ENCODE results near the gene RFTN1.

RFTN1 gene

DNA sequence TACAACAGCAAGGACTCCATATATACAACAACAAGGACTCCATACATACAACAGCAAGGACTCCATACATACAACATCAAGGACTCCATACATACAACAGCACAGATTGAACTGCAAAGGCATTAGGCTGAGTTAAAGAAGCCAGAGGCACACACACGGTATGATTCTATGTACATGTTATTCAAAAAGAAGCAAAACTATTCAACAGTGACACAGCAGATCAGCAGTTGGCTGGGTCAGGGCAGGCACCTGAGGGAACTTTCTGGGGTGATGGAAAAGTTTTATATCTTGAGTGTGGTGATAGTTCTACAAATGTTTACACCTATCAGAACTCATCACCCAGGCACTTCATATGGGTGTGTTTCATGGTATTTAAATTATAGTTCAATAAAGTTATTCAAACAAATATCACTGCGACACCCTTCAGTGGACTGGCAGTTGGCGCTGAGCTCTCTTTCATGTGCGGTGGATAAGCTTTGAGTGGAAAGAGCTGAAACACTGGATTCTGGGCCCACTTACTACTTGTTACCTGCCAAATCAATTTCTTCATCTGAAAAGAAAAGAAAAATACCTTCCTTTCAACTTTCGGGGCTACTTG lies 28.0 kb downstream of the RFTN1 start:
- TF ChIP-seq, protein P1, sequence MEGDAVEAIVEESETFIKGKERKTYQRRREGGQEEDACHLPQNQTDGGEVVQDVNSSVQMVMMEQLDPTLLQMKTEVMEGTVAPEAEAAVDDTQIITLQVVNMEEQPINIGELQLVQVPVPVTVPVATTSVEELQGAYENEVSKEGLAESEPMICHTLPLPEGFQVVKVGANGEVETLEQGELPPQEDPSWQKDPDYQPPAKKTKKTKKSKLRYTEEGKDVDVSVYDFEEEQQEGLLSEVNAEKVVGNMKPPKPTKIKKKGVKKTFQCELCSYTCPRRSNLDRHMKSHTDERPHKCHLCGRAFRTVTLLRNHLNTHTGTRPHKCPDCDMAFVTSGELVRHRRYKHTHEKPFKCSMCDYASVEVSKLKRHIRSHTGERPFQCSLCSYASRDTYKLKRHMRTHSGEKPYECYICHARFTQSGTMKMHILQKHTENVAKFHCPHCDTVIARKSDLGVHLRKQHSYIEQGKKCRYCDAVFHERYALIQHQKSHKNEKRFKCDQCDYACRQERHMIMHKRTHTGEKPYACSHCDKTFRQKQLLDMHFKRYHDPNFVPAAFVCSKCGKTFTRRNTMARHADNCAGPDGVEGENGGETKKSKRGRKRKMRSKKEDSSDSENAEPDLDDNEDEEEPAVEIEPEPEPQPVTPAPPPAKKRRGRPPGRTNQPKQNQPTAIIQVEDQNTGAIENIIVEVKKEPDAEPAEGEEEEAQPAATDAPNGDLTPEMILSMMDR (IDR thresholded peaks at IDR 0.05; ENCODE audit: insufficient read depth, missing control alignments): no peak
- DNase-seq (ENCODE audit: insufficient read length, low spot score) (no peak), FAIRE-seq (no peak)

DNA sequence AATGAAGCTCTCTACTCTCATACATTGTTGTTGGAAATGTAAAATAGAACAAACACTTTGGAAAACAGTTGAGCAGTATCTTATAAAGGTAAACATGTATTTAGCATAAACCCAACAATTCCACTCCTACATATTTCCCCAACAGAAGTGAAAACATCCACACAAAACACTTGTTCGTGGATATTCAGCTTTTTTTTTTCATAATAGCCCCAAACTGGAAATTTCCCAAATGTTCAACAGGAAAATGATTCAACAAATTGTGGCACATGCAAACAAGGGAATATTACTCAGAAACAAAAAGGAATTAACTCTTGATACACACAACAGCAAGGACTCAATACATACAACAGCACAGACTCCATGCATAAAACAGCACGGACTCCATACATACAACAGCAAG lies 28.5 kb downstream of the RFTN1 start:
- TF ChIP-seq, protein P1 (IDR thresholded peaks at IDR 0.05; ENCODE audit: insufficient read depth, missing control alignments): no peak
- no peak for FAIRE-seq
- no peak for DNase-seq (ENCODE audit: insufficient read length, low spot score)

DNA sequence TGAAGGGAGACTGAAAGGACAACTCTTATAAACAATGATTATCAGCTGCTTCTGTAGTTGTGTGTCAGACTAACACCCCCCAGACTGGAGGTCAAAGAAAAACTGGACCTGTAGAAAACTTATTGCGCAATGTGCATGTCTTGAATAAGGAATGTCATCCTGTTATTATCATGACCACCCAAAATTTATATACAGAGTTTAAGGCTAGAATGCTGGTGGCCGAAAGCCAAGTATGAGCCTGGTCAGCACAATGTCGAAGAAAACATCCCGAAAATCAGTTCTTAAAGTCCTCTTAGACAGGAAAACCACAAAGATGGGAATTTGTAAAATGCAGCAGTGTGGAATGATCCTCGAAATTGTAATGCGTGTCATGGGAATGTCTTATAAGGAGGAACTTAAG lies 29.3 kb downstream of the RFTN1 start:
- no peak for FAIRE-seq
- TF ChIP-seq, protein P1 (IDR thresholded peaks at IDR 0.05; ENCODE audit: insufficient read depth, missing control alignments): no peak
- DNase-seq (ENCODE audit: insufficient read length, low spot score): no peak

DNA sequence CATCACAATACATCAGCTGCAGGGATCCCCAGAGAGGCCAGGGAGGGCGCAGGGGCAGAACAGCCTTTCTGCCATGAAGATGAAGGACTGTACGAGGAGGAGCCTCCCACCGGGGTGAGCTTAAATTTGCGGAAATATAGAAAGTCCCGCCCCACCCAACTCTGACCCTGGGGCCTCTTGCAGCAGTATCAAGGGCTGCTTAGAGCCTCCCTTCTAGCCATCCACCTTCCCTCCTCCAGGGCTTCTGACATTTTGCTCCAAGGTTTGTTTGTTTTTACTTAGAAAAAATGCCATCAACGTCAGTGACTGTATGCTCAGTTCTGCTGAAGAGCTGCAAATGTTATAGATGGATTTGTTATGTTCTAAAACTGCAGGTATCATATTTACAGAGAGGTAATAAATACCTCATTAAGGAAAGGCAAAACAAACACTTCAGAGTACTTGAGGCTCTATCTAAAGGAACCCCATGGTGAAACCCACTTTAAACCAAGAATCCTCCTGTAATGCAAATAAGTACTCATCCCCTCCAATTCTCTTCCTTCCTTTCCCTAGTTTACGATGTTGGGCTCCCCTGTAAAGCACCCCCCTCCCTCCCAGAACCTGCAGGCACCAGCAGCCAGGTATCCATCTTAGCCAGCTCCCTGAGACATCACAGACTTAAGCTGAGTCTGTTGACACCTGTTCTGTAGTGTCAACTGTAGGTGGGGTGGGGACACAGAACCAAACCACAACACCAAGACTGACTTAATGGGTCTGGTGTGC lies 30.5 kb downstream of the RFTN1 start:
- DNase-seq (ENCODE audit: insufficient read length, low spot score): no peak
- FAIRE-seq: no peak
- TF ChIP-seq, protein P1 (IDR thresholded peaks at IDR 0.05; ENCODE audit: insufficient read depth, missing control alignments): no peak

DNA sequence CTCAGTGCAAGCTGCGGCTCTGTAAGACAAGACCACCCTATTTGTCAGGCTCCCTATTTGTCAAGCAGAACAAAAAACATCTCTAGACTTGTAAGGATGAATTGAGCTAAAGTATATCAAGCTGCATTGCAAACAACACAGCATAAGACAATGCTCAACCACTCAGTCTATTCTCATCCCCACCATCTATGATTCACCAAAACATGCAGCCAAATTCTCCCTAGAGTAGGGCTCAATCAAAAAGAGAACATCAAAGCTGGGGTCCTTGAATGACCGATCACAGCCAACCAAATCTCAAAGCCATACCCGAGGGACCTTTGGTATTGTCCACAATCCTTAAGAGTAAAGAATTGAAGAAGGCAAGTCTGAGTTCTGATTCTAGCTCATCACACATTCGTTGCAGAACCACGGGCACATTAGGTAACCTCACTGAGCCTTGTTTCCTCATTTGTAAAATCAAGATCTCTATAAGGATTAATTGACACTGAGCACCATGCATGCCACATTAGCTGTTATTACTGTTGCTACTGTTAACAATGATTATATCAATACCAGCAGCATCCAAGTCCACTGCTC lies 31.2 kb downstream of the RFTN1 start:
- TF ChIP-seq, protein P1 (IDR thresholded peaks at IDR 0.05; ENCODE audit: insufficient read depth, missing control alignments): no peak
- no peak for DNase-seq (ENCODE audit: insufficient read length, low spot score)
- FAIRE-seq: no peak

DNA sequence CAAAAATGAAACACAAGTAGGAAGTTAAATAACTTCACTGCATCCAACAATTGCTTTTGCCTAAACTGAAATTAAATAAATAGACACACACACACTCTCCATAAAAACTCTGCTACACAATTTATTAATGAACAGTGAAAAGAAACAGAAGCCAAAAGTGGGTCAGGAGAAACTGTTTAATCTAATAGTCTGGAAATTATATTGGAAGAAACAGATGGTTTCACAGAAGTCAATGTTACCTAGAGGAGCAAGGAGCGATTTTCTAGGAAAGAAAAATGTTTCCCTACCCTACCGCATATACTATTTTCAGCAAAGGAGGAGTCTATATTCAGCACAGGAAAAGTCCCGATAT lies 32.0 kb downstream of the RFTN1 start:
- FAIRE-seq (no peak), DNase-seq (ENCODE audit: insufficient read length, low spot score) (no peak)
- TF ChIP-seq, protein P1 (IDR thresholded peaks at IDR 0.05; ENCODE audit: insufficient read depth, missing control alignments): no peak
